BLaER1 treated with 17β-estradiol and CSF1 and Interleukin-3, amounts not matched to agents 10 nM and 100 nM (cell line): ENCODE data around the gene CYB5B.

ENCODE experiments used
- H3K27ac ChIP-seq, 11 experiments: shearing (Covaris generic); formaldehyde crosslinking; 2 replicates each; pipeline ENCODE4 v1.8.1; 2022
- H3K27me3 ChIP-seq, 11 experiments: shearing (Covaris generic); formaldehyde crosslinking; 2 replicates each; pipeline ENCODE4 v1.8.1; 2022
- H3K36me3 ChIP-seq, 11 experiments: shearing (Covaris generic); formaldehyde crosslinking; 2 replicates each; pipeline ENCODE4 v1.8.1; 2022
- H3K4me1 ChIP-seq, 10 experiments: shearing (Covaris generic); formaldehyde crosslinking; 2 replicates each; pipeline ENCODE4 v1.8.1; 2022
- H3K4me2 ChIP-seq, 11 experiments: shearing (Covaris generic); formaldehyde crosslinking; 2 replicates each; pipeline ENCODE4 v1.8.1; 2022
- H3K4me3 ChIP-seq, 10 experiments: shearing (Covaris generic); formaldehyde crosslinking; 2 replicates each; pipeline ENCODE4 v1.8.1; 2022
- H3K9ac ChIP-seq, 11 experiments: shearing (Covaris generic); formaldehyde crosslinking; 2 replicates each; pipeline ENCODE4 v1.8.1; 2022
- H3K9me3 ChIP-seq, 11 experiments: shearing (Covaris generic); formaldehyde crosslinking; replicated peaks in 1 of 11; 2 replicates each; pipeline ENCODE4 v1.8.1; 2022
- H4K20me1 ChIP-seq, 11 experiments: shearing (Covaris generic); formaldehyde crosslinking; 2 replicates each; pipeline ENCODE4 v1.8.1; 2022
- Cebpa-rat ChIP-seq, 11 experiments: shearing (Covaris generic); IDR thresholded peaks; 2 replicates each; pipeline ENCODE4 v1.8.1; 2022

The CYB5B gene

GRCh38 chr16:69393898-69394849, 30.2 kb upstream of the CYB5B start:
- Histone ChIP-seq H3K27me3 (no peaks in the 10 kb centered on the region), H3K4me2 (peak overlapping the region in 3 of 11 experiments; percentile 17 to 26 (median 26); a peak in 5 of 22 replicates), H3K27ac (peak overlapping the region in 8 of 11 experiments; percentile 27 to 96 (median 90); a peak in 14 of 22 replicates), H3K4me1 (peaks cover 24 to 52% (median 41%) of the 10 kb centered on the region in 10 experiments), H3K9me3 (no peaks in the 10 kb centered on the region), H4K20me1 (no peaks in the 10 kb centered on the region), H3K9ac (peak overlapping the region in 4 of 11 experiments; percentile 17 to 26 (median 22); a peak in 5 of 22 replicates), H3K36me3 (no peaks in the 10 kb centered on the region), H3K4me3 (no peak overlapping the region)
- no peak for TF ChIP-seq Cebpa-rat (IDR thresholded peaks at IDR 0.05)

GRCh38 chr16:69395859-69396186, 28.6 kb upstream of the CYB5B start:
- peak overlapping the region in 9 of 11 experiments; percentile 80 to 96 (median 91); a peak in 18 of 22 replicates for H3K27ac ChIP-seq
- H3K9me3 ChIP-seq = no peaks in the 10 kb centered on the region
- H3K4me3 ChIP-seq = no peak overlapping the region
- H4K20me1 ChIP-seq = no peaks in the 10 kb centered on the region
- peak overlapping the region; percentile 31 to 89 (median 78); a peak in 14 of 22 replicates for H3K4me2 ChIP-seq
- peaks cover 24 to 56% (median 47%) of the 10 kb centered on the region in 10 experiments for H3K4me1 ChIP-seq
- no peaks in the 10 kb centered on the region for H3K27me3 ChIP-seq
- no peak for TF ChIP-seq Cebpa-rat (IDR thresholded peaks at IDR 0.05)
- no peaks in the 10 kb centered on the region for H3K36me3 ChIP-seq
- peak overlapping the region in 8 of 11 experiments; percentile 41 to 83 (median 78); a peak in 12 of 22 replicates for H3K9ac ChIP-seq

GRCh38 chr16:69396187-69397061, 28.0 kb upstream of the CYB5B start:
- Histone ChIP-seq H3K27ac (peak overlapping the region; percentile 47 to 96 (median 90); a peak in 21 of 22 replicates), H3K4me1 (peaks cover 24 to 56% (median 48%) of the 10 kb centered on the region in 10 experiments), H3K36me3 (no peaks in the 10 kb centered on the region), H3K9ac (peak overlapping the region; percentile 57 to 83 (median 78); a peak in 21 of 22 replicates), H3K4me2 (peak overlapping the region; percentile 31 to 89 (median 78)), H3K27me3 (no peaks in the 10 kb centered on the region), H3K9me3 (no peaks in the 10 kb centered on the region), H4K20me1 (no peaks in the 10 kb centered on the region), H3K4me3 (peak overlapping the region in 6 of 10 experiments; percentile 5 to 27 (median 17); a peak in 5 of 20 replicates)
- TF ChIP-seq Cebpa-rat (IDR thresholded peaks at IDR 0.05) = peak in 10 of 11 experiments; percentile 29 to 99 (median 90); a peak in 18 of 22 replicates

- H4K20me1 ChIP-seq = no peaks in the 10 kb centered on the region
- H3K9ac ChIP-seq = peak overlapping the region in 9 of 11 experiments; percentile 51 to 83 (median 78); a peak in 17 of 22 replicates
- H3K4me1 ChIP-seq = peaks cover 33 to 72% (median 61%) of the 10 kb centered on the region in 10 experiments
- no peaks in the 10 kb centered on the region for H3K27me3 ChIP-seq
- H3K27ac ChIP-seq = peak overlapping the region in 10 of 11 experiments; percentile 55 to 96 (median 90); a peak in 19 of 22 replicates
- H3K36me3 ChIP-seq = no peaks in the 10 kb centered on the region
- no peak for TF ChIP-seq Cebpa-rat (IDR thresholded peaks at IDR 0.05)
- H3K9me3 ChIP-seq = no peaks in the 10 kb centered on the region
- peak overlapping the region in 1 of 10 experiments; percentile 2; a peak in 2 of 20 replicates for H3K4me3 ChIP-seq
- peak overlapping the region; percentile 12 to 89 (median 78); a peak in 21 of 22 replicates for H3K4me2 ChIP-seq
Observed at GRCh38 chr16:69397821-69398521, 26.4 kb upstream of the CYB5B start.

- peaks cover 33 to 72% (median 62%) of the 10 kb centered on the region in 10 experiments for H3K4me1 ChIP-seq
- no peaks in the 10 kb centered on the region for H3K36me3 ChIP-seq
- no peaks in the 10 kb centered on the region for H3K27me3 ChIP-seq
- TF ChIP-seq Cebpa-rat (IDR thresholded peaks at IDR 0.05) = no peak
- peak overlapping the region in 8 of 11 experiments; percentile 44 to 89 (median 81); a peak in 16 of 22 replicates for H3K4me2 ChIP-seq
- no peak overlapping the region for H3K9ac ChIP-seq
- no peak overlapping the region for H3K4me3 ChIP-seq
- H3K9me3 ChIP-seq = no peaks in the 10 kb centered on the region
- H4K20me1 ChIP-seq = no peaks in the 10 kb centered on the region
- peak overlapping the region in 3 of 11 experiments; percentile 10 to 91 (median 16); a peak in 4 of 22 replicates for H3K27ac ChIP-seq
Observed at GRCh38 chr16:69399361-69399760, 25.1 kb upstream of the CYB5B start.

- Histone ChIP-seq H3K9ac (no peak overlapping the region), H3K27me3 (no peaks in the 10 kb centered on the region), H4K20me1 (no peaks in the 10 kb centered on the region), H3K4me1 (peaks cover 20 to 57% (median 39%) of the 10 kb centered on the region in 10 experiments), H3K27ac (peak overlapping the region in 8 of 11 experiments; percentile 3 to 58 (median 41); a peak in 12 of 22 replicates), H3K9me3 (peaks cover 0 to 9% (median 6%) of the 10 kb centered on the region in 11 experiments; a peak in 8 of 22 replicates), H3K36me3 (no peaks in the 10 kb centered on the region), H3K4me3 (no peak overlapping the region), H3K4me2 (peak overlapping the region; percentile 36 to 74 (median 50))
- no peak for TF ChIP-seq Cebpa-rat (IDR thresholded peaks at IDR 0.05)
Observed at GRCh38 chr16:69402439-69402838, 22.0 kb upstream of the CYB5B start.

- Histone ChIP-seq H3K9ac (no peak overlapping the region), H3K4me1 (peaks cover 9 to 38% (median 22%) of the 10 kb centered on the region in 10 experiments), H3K27ac (no peak overlapping the region), H4K20me1 (no peaks in the 10 kb centered on the region), H3K4me3 (no peak overlapping the region), H3K9me3 (peaks cover 0 to 10% (median 6%) of the 10 kb centered on the region in 11 experiments; a peak in 8 of 22 replicates), H3K4me2 (no peak overlapping the region), H3K36me3 (no peaks in the 10 kb centered on the region), H3K27me3 (no peaks in the 10 kb centered on the region)
- no peak for TF ChIP-seq Cebpa-rat (IDR thresholded peaks at IDR 0.05)
Observed at GRCh38 chr16:69404275-69404805, 20.1 kb upstream of the CYB5B start.

- Histone ChIP-seq H3K9me3 (peaks cover 0 to 10% (median 6%) of the 10 kb centered on the region in 11 experiments; a peak in 8 of 22 replicates), H3K4me2 (no peak overlapping the region), H3K9ac (no peak overlapping the region), H4K20me1 (no peaks in the 10 kb centered on the region), H3K4me3 (no peak overlapping the region), H3K27me3 (no peaks in the 10 kb centered on the region), H3K36me3 (no peaks in the 10 kb centered on the region), H3K27ac (no peak overlapping the region), H3K4me1 (peaks cover 9 to 35% (median 20%) of the 10 kb centered on the region in 10 experiments)
- no peak for TF ChIP-seq Cebpa-rat (IDR thresholded peaks at IDR 0.05)
Observed at GRCh38 chr16:69405326-69405725, 19.1 kb upstream of the CYB5B start.
